ENCODE measurements around the gene WDR41.
A peak's percentile ranks its signal among the peaks of the same experiment; 100 is the strongest.
"Not testable (repeated sequence)": the region's sequence is repeated elsewhere in the genome, so short reads cannot be mapped to it uniquely, and the experiment has no call there.

WDR41 gene

GRCh38 chr5:77499441-77499840, 7.3 kb upstream of the WDR41 start:
- H3K4me3 ChIP-seq (ENCODE audit: low read length) = no peak overlapping the region
- TF ChIP-seq, protein P1, sequence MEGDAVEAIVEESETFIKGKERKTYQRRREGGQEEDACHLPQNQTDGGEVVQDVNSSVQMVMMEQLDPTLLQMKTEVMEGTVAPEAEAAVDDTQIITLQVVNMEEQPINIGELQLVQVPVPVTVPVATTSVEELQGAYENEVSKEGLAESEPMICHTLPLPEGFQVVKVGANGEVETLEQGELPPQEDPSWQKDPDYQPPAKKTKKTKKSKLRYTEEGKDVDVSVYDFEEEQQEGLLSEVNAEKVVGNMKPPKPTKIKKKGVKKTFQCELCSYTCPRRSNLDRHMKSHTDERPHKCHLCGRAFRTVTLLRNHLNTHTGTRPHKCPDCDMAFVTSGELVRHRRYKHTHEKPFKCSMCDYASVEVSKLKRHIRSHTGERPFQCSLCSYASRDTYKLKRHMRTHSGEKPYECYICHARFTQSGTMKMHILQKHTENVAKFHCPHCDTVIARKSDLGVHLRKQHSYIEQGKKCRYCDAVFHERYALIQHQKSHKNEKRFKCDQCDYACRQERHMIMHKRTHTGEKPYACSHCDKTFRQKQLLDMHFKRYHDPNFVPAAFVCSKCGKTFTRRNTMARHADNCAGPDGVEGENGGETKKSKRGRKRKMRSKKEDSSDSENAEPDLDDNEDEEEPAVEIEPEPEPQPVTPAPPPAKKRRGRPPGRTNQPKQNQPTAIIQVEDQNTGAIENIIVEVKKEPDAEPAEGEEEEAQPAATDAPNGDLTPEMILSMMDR (conservative IDR thresholded peaks at IDR 0.05; ENCODE audit: low read length) = no peak
- DNase-seq (ENCODE audit: low read depth) = no peak

DNA sequence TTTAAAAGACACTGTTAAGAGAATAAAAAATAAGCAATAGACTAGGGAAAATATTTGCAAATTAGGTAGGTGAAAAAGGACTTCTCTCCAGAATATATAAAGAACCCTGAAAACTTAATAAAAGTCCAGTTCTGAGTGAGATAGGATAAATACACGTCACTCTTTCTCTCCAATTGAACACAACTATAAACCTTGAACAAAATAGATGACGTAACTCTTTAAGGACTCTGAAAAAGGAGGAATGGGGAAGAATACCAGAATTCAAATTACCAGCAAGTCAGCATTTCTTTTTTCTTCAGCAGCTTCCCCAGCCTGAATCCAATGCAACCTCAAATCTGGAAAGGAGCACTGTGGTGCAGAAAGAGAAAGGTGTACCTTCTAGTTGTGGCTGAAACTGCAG, 6.8 kb upstream of the WDR41 start:
- TF ChIP-seq, protein P1 (conservative IDR thresholded peaks at IDR 0.05; ENCODE audit: low read length) = no peak
- DNase-seq (ENCODE audit: low read depth) = no peak
- no peak overlapping the region for H3K4me3 ChIP-seq (ENCODE audit: low read length)

- no peak overlapping the region for H3K4me3 ChIP-seq (ENCODE audit: low read length)
- DNase-seq (ENCODE audit: low read depth) = no peak
- TF ChIP-seq, protein P1 (conservative IDR thresholded peaks at IDR 0.05; ENCODE audit: low read length) = no peak
These were observed 2.8 kb upstream of the WDR41 start for GRCh38 chr5:77494935-77495334.

DNA sequence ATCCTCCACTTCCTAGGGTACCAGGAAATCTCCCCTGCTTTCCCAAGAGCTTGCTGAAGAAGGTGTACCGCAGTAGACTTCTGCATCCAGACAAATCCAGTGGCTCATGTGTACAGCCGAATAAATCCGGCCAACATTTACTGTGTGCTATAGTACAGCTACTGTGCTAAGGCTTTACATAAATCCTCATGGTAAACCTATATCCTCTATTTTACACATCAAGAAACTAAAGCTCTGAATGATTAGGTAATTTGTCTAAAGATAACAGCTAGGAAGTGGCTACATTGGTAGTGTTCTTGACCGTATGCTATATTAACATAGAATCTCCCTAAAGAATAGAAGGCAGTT, 511 bp upstream of the WDR41 start:
- TF ChIP-seq, protein P1 (conservative IDR thresholded peaks at IDR 0.05; ENCODE audit: low read length) = no peak
- no peak for DNase-seq (ENCODE audit: low read depth)
- peak overlapping the region; percentile 45 for H3K4me3 ChIP-seq (ENCODE audit: low read length)

DNA sequence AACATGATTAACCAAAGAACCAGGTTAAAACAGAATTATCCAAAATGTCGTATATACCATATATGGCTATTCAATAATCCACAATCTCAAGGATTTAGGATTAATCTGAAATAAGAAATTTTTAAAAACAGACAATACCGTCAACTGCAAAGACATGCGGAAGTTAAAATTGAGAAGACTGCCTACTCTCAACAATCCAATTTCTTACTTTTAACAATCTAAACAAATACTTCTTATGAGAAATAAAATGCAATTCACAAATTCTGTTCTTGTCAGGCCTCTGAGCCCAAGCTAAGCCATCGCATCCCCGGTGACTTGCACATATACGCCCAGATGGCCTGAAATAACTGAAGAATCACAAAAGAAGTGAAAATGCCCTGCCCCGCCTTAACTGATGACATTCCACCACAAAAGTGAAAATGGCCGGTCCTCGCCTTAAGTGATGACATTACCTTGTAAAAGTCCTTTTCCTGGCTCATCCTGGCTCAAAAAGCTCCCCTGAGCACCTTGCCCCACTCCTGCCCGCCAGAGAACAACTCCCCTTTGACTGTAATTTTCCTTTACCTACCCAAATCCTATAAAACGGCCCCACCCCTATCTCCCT, 1.3 kb downstream of the WDR41 start:
- DNase-seq (ENCODE audit: low read depth) = peak; percentile 24
- peak overlapping the region; percentile 83 for H3K4me3 ChIP-seq (ENCODE audit: low read length)

GRCh38 chr5:77486344-77486962, 5.7 kb downstream of the WDR41 start:
- DNase-seq (ENCODE audit: low read depth) = no peak
- TF ChIP-seq, protein P1 (conservative IDR thresholded peaks at IDR 0.05; ENCODE audit: low read length) = no peak
- no peak overlapping the region for H3K4me3 ChIP-seq (ENCODE audit: low read length)

- TF ChIP-seq, protein P1 (conservative IDR thresholded peaks at IDR 0.05; ENCODE audit: low read length) = no peak
- no peak overlapping the region for H3K4me3 ChIP-seq (ENCODE audit: low read length)
- DNase-seq (ENCODE audit: low read depth) = no peak
These were observed 8.4 kb downstream of the WDR41 start for GRCh38 chr5:77483682-77484081.

- not testable (repeated sequence) for H3K4me3 ChIP-seq (ENCODE audit: low read length); DNase-seq (ENCODE audit: low read depth)
These were observed 17.1 kb downstream of the WDR41 start for GRCh38 chr5:77475041-77475440.

DNA sequence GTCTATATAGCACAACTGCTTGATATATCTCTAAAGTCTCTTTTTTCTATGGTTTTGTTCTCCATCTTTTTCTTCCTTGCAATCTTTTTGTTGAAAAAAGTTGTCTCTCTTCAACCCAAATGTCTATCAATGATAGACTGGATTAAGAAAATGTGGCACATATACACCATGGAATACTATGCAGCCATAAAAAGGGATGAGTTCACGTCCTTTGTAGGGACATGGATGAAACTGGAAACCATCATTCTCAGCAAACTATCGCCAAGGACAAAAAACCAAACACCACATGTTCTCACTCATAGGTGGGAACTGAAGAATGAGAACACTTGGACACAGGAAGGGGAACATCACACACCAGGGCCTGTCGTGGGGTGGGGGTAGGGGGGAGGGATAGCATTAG, 23.2 kb downstream of the WDR41 start:
- DNase-seq (ENCODE audit: low read depth) = not testable (repeated sequence)

More for the DNA sequence above, 23.2 kb downstream of the WDR41 start:
- not testable (repeated sequence) for H3K4me3 ChIP-seq (ENCODE audit: low read length)

Data from AG10803 (cell line).